ENCODE measurements around the gene SMIM12.
A peak's percentile ranks its signal among the peaks of the same experiment; 100 is the strongest.

The SMIM12 gene

GRCh38 chr1:34874296-34874952 lies 14.9 kb upstream of the SMIM12 start:
- Histone ChIP-seq H3K4me1 (ENCODE audit: control insufficient read depth in 2 of 2, insufficient read depth in 1 of 2, low read depth in 1 of 2, low read length in 2 of 2) (no peaks in the 10 kb centered on the region), H3K14ac (ENCODE audit: low read length) (no peak overlapping the region), H3K4ac (ENCODE audit: low read length) (no peak overlapping the region), H2AK5ac (ENCODE audit: low read depth, low read length) (no peak overlapping the region), H3K18ac (ENCODE audit: low read length) (no peak overlapping the region), H2AFZ (ENCODE audit: low read length) (no peak overlapping the region), H3K4me3 (ENCODE audit: low read length in 2 of 2) (no peak overlapping the region), H3K9ac (ENCODE audit: low read depth, low read length, poor library complexity) (no peak overlapping the region), H2BK120ac (ENCODE audit: low read depth, low read length) (no peak overlapping the region), H3K23ac (ENCODE audit: low read depth, low read length, poor library complexity) (no peak overlapping the region), H3K4me2 (ENCODE audit: insufficient read depth, low read length, poor library complexity, severe bottlenecking) (no peak overlapping the region), H3K9me3 (replicated peaks in 1 of 2; ENCODE audit: control insufficient read depth in 2 of 2, insufficient read depth in 1 of 2, low read depth in 1 of 2, low read length in 2 of 2) (no peaks in the 10 kb centered on the region), H4K8ac (ENCODE audit: low read depth, low read length) (no peak overlapping the region), H3K79me1 (ENCODE audit: low read depth, low read length) (no peaks in the 10 kb centered on the region), H4K91ac (ENCODE audit: low read depth, low read length, poor library complexity) (no peak overlapping the region), H3K27ac (replicated peaks; ENCODE audit: low read length) (no peak overlapping the region), H2BK12ac (ENCODE audit: low read length) (no peak overlapping the region), H2BK15ac (ENCODE audit: low read length) (no peak overlapping the region), H2BK5ac (ENCODE audit: low read length) (no peak overlapping the region), H3K36me3 (replicated peaks in 1 of 2; ENCODE audit: control insufficient read depth in 2 of 2, insufficient read depth in 2 of 2, low read length in 2 of 2) (no peaks in the 10 kb centered on the region), H3K27me3 (ENCODE audit: control insufficient read depth in 3 of 3, insufficient read depth in 3 of 3, low read depth in 1 of 3, low read length in 3 of 3) (no peaks in the 10 kb centered on the region)
- WGBS, 2 donors (ENCODE audit: extremely low coverage in 2 of 2, insufficient read length in 2 of 2, insufficient replicate concordance in 1 of 2), result no CpG with 5 or more reads among the region's 4 CpGs
- DNase-seq (ENCODE audit: low spot score), result no peak

DNA sequence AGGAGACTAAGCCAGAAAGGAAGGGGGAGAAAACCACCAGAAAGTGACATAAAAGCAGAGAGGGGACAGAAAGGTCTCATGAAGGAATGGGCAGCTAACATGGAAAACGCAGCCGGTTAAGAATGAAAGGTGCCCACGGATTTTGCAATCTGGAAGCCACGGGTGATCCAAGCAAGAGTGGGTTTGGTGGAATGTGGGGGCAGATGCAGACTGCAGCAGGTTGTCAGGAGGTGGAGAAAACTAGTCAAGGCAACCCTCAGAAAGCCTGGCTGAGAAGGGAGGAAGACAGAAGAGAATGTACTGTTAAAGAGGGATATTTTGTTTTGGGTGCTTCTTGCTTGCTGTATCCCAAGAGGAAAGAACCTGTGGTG lies 12.6 kb upstream of the SMIM12 start:
- no peak overlapping the region for H3K9ac ChIP-seq (ENCODE audit: low read depth, low read length, poor library complexity)
- H4K8ac ChIP-seq (ENCODE audit: low read depth, low read length), result no peak overlapping the region
- DNase-seq (ENCODE audit: low spot score), result no peak
- no peak overlapping the region for H3K23ac ChIP-seq (ENCODE audit: low read depth, low read length, poor library complexity)
- H3K4me1 ChIP-seq (ENCODE audit: control insufficient read depth in 2 of 2, insufficient read depth in 1 of 2, low read depth in 1 of 2, low read length in 2 of 2), result no peaks in the 10 kb centered on the region
- H2AFZ ChIP-seq (ENCODE audit: low read length), result no peak overlapping the region
- H3K14ac ChIP-seq (ENCODE audit: low read length), result no peak overlapping the region
- H2BK12ac ChIP-seq (ENCODE audit: low read length), result no peak overlapping the region
- H3K18ac ChIP-seq (ENCODE audit: low read length), result no peak overlapping the region
- no peak overlapping the region for H4K91ac ChIP-seq (ENCODE audit: low read depth, low read length, poor library complexity)
- no peak overlapping the region for H3K4ac ChIP-seq (ENCODE audit: low read length)
- no peaks in the 10 kb centered on the region for H3K9me3 ChIP-seq (replicated peaks in 1 of 2; ENCODE audit: control insufficient read depth in 2 of 2, insufficient read depth in 1 of 2, low read depth in 1 of 2, low read length in 2 of 2)
- WGBS, 2 donors (ENCODE audit: extremely low coverage in 2 of 2, insufficient read length in 2 of 2, insufficient replicate concordance in 1 of 2), result no CpG with 5 or more reads among the region's 4 CpGs
- no peaks in the 10 kb centered on the region for H3K36me3 ChIP-seq (replicated peaks in 1 of 2; ENCODE audit: control insufficient read depth in 2 of 2, insufficient read depth in 2 of 2, low read length in 2 of 2)
- no peaks in the 10 kb centered on the region for H3K79me1 ChIP-seq (ENCODE audit: low read depth, low read length)
- H3K27ac ChIP-seq (replicated peaks; ENCODE audit: low read length), result no peak overlapping the region
- H2BK15ac ChIP-seq (ENCODE audit: low read length), result no peak overlapping the region
- H2BK5ac ChIP-seq (ENCODE audit: low read length), result no peak overlapping the region
- H2BK120ac ChIP-seq (ENCODE audit: low read depth, low read length), result no peak overlapping the region
- no peak overlapping the region for H2AK5ac ChIP-seq (ENCODE audit: low read depth, low read length)
- no peak overlapping the region for H3K4me2 ChIP-seq (ENCODE audit: insufficient read depth, low read length, poor library complexity, severe bottlenecking)
- no peak overlapping the region for H3K4me3 ChIP-seq (ENCODE audit: low read length in 2 of 2)
- peaks cover 0 to 7% (median under 1%) of the 10 kb centered on the region in 3 experiments for H3K27me3 ChIP-seq (ENCODE audit: control insufficient read depth in 3 of 3, insufficient read depth in 3 of 3, low read depth in 1 of 3, low read length in 3 of 3)

GRCh38 chr1:34871443-34872132 lies 12.0 kb upstream of the SMIM12 start:
- peaks cover 0 to 12% (median 4%) of the 10 kb centered on the region in 3 experiments for H3K27me3 ChIP-seq (ENCODE audit: control insufficient read depth in 3 of 3, insufficient read depth in 3 of 3, low read depth in 1 of 3, low read length in 3 of 3)

GRCh38 chr1:34870395-34870794 lies 10.8 kb upstream of the SMIM12 start:
- Histone ChIP-seq H2BK120ac (ENCODE audit: low read depth, low read length) (no peak overlapping the region), H3K27ac (replicated peaks; ENCODE audit: low read length) (no peak overlapping the region), H3K14ac (ENCODE audit: low read length) (no peak overlapping the region), H2BK15ac (ENCODE audit: low read length) (no peak overlapping the region), H3K4ac (ENCODE audit: low read length) (no peak overlapping the region), H3K36me3 (replicated peaks in 1 of 2; ENCODE audit: control insufficient read depth in 2 of 2, insufficient read depth in 2 of 2, low read length in 2 of 2) (no peaks in the 10 kb centered on the region), H3K4me2 (ENCODE audit: insufficient read depth, low read length, poor library complexity, severe bottlenecking) (no peak overlapping the region), H3K23ac (ENCODE audit: low read depth, low read length, poor library complexity) (no peak overlapping the region), H3K79me1 (ENCODE audit: low read depth, low read length) (no peaks in the 10 kb centered on the region), H3K4me1 (ENCODE audit: control insufficient read depth in 2 of 2, insufficient read depth in 1 of 2, low read depth in 1 of 2, low read length in 2 of 2) (peaks cover 0 to 1% of the 10 kb centered on the region in 2 donors), H2BK12ac (ENCODE audit: low read length) (no peak overlapping the region), H3K18ac (ENCODE audit: low read length) (no peak overlapping the region), H3K9me3 (replicated peaks in 1 of 2; ENCODE audit: control insufficient read depth in 2 of 2, insufficient read depth in 1 of 2, low read depth in 1 of 2, low read length in 2 of 2) (no peaks in the 10 kb centered on the region), H3K27me3 (ENCODE audit: control insufficient read depth in 3 of 3, insufficient read depth in 3 of 3, low read depth in 1 of 3, low read length in 3 of 3) (peaks cover 0 to 19% (median 4%) of the 10 kb centered on the region in 3 experiments), H2AK5ac (ENCODE audit: low read depth, low read length) (no peak overlapping the region), H3K4me3 (ENCODE audit: low read length in 2 of 2) (peak overlapping the region in 1 of 2 donors; percentile 48), H2BK5ac (ENCODE audit: low read length) (no peak overlapping the region), H3K9ac (ENCODE audit: low read depth, low read length, poor library complexity) (peak overlapping the region; percentile 5), H2AFZ (ENCODE audit: low read length) (no peak overlapping the region), H4K8ac (ENCODE audit: low read depth, low read length) (no peak overlapping the region), H4K91ac (ENCODE audit: low read depth, low read length, poor library complexity) (no peak overlapping the region)
- no CpG with 5 or more reads among the region's 2 CpGs for WGBS, 2 donors (ENCODE audit: extremely low coverage in 2 of 2, insufficient read length in 2 of 2, insufficient replicate concordance in 1 of 2)
- DNase-seq (ENCODE audit: low spot score), result no peak

More at GRCh38 chr1:34871443-34872132, 12.0 kb upstream of the SMIM12 start:
- no peak overlapping the region for H3K4me3 ChIP-seq (ENCODE audit: low read length in 2 of 2)
- no peak overlapping the region for H3K27ac ChIP-seq (replicated peaks; ENCODE audit: low read length)
- no peak overlapping the region for H4K8ac ChIP-seq (ENCODE audit: low read depth, low read length)
- H3K4me1 ChIP-seq (ENCODE audit: control insufficient read depth in 2 of 2, insufficient read depth in 1 of 2, low read depth in 1 of 2, low read length in 2 of 2), result no peaks in the 10 kb centered on the region
- H3K9ac ChIP-seq (ENCODE audit: low read depth, low read length, poor library complexity), result peak overlapping the region; percentile 18
- WGBS, 2 donors (ENCODE audit: extremely low coverage in 2 of 2, insufficient read length in 2 of 2, insufficient replicate concordance in 1 of 2), result no CpG with 5 or more reads among the region's 17 CpGs
- H2BK5ac ChIP-seq (ENCODE audit: low read length), result no peak overlapping the region
- H4K91ac ChIP-seq (ENCODE audit: low read depth, low read length, poor library complexity), result no peak overlapping the region
- peak overlapping the region; percentile 39 for H3K23ac ChIP-seq (ENCODE audit: low read depth, low read length, poor library complexity)
- H3K79me1 ChIP-seq (ENCODE audit: low read depth, low read length), result no peaks in the 10 kb centered on the region
- no peak overlapping the region for H2BK12ac ChIP-seq (ENCODE audit: low read length)
- no peak overlapping the region for H2BK120ac ChIP-seq (ENCODE audit: low read depth, low read length)
- no peak overlapping the region for H2BK15ac ChIP-seq (ENCODE audit: low read length)
- H2AFZ ChIP-seq (ENCODE audit: low read length), result no peak overlapping the region
- H3K4me2 ChIP-seq (ENCODE audit: insufficient read depth, low read length, poor library complexity, severe bottlenecking), result no peak overlapping the region
- DNase-seq (ENCODE audit: low spot score), result no peak
- no peak overlapping the region for H2AK5ac ChIP-seq (ENCODE audit: low read depth, low read length)
- no peaks in the 10 kb centered on the region for H3K36me3 ChIP-seq (replicated peaks in 1 of 2; ENCODE audit: control insufficient read depth in 2 of 2, insufficient read depth in 2 of 2, low read length in 2 of 2)
- no peaks in the 10 kb centered on the region for H3K9me3 ChIP-seq (replicated peaks in 1 of 2; ENCODE audit: control insufficient read depth in 2 of 2, insufficient read depth in 1 of 2, low read depth in 1 of 2, low read length in 2 of 2)
- H3K14ac ChIP-seq (ENCODE audit: low read length), result no peak overlapping the region
- H3K18ac ChIP-seq (ENCODE audit: low read length), result no peak overlapping the region
- no peak overlapping the region for H3K4ac ChIP-seq (ENCODE audit: low read length)

All from neuronal stem cell (in vitro differentiated cells).